GM23248 (cell line): ENCODE measurements around the gene TNFRSF6B. TPM values are rescaled to one million over a fixed set of nuclear protein-coding genes. Genes with fewer than 3 reads are reported as not detected.
"Not testable (repeated sequence)": the region's sequence is repeated elsewhere in the genome, so short reads cannot be mapped to it uniquely, and the experiment has no call there.

Experiments used
- DNase-seq: peaks from one replicate; pipeline ENCODE4 v3.0.0-alpha.2; 2015
- H2AFZ ChIP-seq: fragments of 200-600 bp; sonication (generic); 2 replicates; pipeline ENCODE4 v1.6.1; 2016; ENCODE audit warnings: antibody characterized with exemption
- H3F3A ChIP-seq: fragments of 200-600 bp; sonication (generic); 2 replicates; pipeline ENCODE4 v1.6.1; 2016; ENCODE audit warnings: mild to moderate bottlenecking, antibody characterized with exemption, mixed run types; ENCODE audit not compliant: insufficient read depth
- H3K27ac ChIP-seq: fragments of 200-600 bp; sonication (generic); 2 replicates; pipeline ENCODE4 v1.5.1; 2016; ENCODE audit warnings: mild to moderate bottlenecking
- H3K27me3 ChIP-seq: fragments of 200-600 bp; sonication (generic); replicated peaks from 2 replicates; pipeline ENCODE4 v1.6.1; 2016; ENCODE audit warnings: mild to moderate bottlenecking; ENCODE audit not compliant: insufficient read depth
- H3K36me3 ChIP-seq: fragments of 200-600 bp; sonication (generic); 2 replicates; pipeline ENCODE4 v1.6.1; 2016; ENCODE audit warnings: low read depth, mild to moderate bottlenecking
- H3K4me1 ChIP-seq: fragments of 200-600 bp; sonication (generic); 2 replicates; pipeline ENCODE4 v1.6.1; 2016; ENCODE audit warnings: mild to moderate bottlenecking; ENCODE audit not compliant: insufficient read depth
- H3K4me2 ChIP-seq: fragments of 200-600 bp; sonication (generic); one replicate; pipeline ENCODE4 v1.6.1; 2016; ENCODE audit warnings: mild to moderate bottlenecking; ENCODE audit not compliant: unreplicated experiment
- H3K4me3 ChIP-seq: fragments of 200-600 bp; sonication (generic); 2 replicates; pipeline ENCODE4 v1.5.1; 2016; ENCODE audit warnings: mild to moderate bottlenecking
- H3K79me2 ChIP-seq: fragments of 200-600 bp; sonication (generic); 2 replicates; pipeline ENCODE4 v1.6.1; 2016; ENCODE audit warnings: mild to moderate bottlenecking; ENCODE audit not compliant: insufficient read depth
- H3K9ac ChIP-seq: fragments of 200-600 bp; sonication (generic); 2 replicates; pipeline ENCODE4 v1.6.1; 2016; ENCODE audit warnings: mild to moderate bottlenecking
- H3K9me2 ChIP-seq: fragments of 200-600 bp; sonication (generic); 2 replicates; pipeline ENCODE4 v1.6.1; 2016; ENCODE audit warnings: mixed run types, mild to moderate bottlenecking, moderate library complexity; ENCODE audit not compliant: insufficient read depth
- H3K9me3 ChIP-seq: fragments of 200-600 bp; sonication (generic); one replicate; pipeline ENCODE4 v1.6.1; 2017; ENCODE audit warnings: low read depth
- H4K20me1 ChIP-seq: fragments of 200-600 bp; sonication (generic); 2 replicates; pipeline ENCODE4 v1.6.0; 2016; ENCODE audit not compliant: insufficient read depth
- EZH2 ChIP-seq: fragments of 200-600 bp; sonication (generic); IDR thresholded peaks from 2 replicates; pipeline ENCODE4 v1.6.1; 2018; ENCODE audit warnings: antibody characterized with exemption, mild to moderate bottlenecking; ENCODE audit not compliant: insufficient read depth, poor library complexity, severe bottlenecking
- EZH2phosphoT487 ChIP-seq: fragments of 200-600 bp; sonication (generic); IDR thresholded peaks from 2 replicates; pipeline ENCODE4 v1.6.1; 2018; ENCODE audit warnings: antibody characterized with exemption, moderate library complexity, mild to moderate bottlenecking, low read depth; ENCODE audit not compliant: insufficient read depth
- WGBS, 2 experiments: methylation state at CpG; one replicate each; pipeline ENCODE4 v1.1.6; 2015 to 2017; ENCODE audit warnings: low lambda C conversion rate in 2 of 2, low coverage in 1 of 2; ENCODE audit errors: missing lambda C conversion rate in 2 of 2; 5-methylcytosine and 5-hydroxymethylcytosine counted together
- in situ Hi-C: fragments of 300-500 bp; cut with MboI; formaldehyde crosslinking; loops from 2 replicates; pipeline ENCODE4 v1.15.0; 2020
- polyA plus RNA-seq: library from polyadenylated mRNA; unstranded; fragments of >200 nt; fragmentation: Nextera tagmentation; extraction: Ambion mirVana; gene quantifications from 2 replicates; pipeline ENCODE4 v1.2.1, GENCODE V29; 2016
- total RNA-seq: library from RNA; depleted of rRNA; stranded (reverse); fragments of >200 nt; shearing (Covaris generic); gene quantifications from 2 replicates; pipeline ENCODE4 v1.2.3, GENCODE V29; 2014

Gene TNFRSF6B
- total and polyA plus RNA-seq, 2 experiments from 2014 or later: 17.4 to 39.9 TPM

DNA sequence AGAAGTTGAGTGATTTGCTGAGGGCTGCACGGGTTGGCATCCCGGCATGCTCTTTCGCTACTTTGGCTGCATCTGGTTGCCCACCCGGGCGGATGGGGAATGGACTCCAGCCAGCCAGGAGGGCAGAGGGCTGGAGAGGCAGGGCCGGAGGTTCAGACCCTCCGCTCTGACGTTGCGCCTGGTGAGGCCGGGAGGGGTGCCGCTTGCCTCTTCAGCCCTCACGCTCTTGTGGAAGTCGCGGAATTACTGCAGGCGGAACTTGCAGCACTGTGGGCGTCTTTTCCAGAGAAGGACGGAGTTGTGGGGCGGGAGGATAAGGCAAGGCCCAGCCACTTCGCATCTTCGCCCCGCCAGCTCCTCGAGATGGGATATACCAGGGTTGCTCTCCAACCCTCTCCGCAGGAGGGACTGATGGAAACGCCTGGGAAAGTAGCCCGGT, 37.7 kb upstream of the TNFRSF6B start:
- Histone ChIP-seq H3K79me2 (peaks cover 43% of the 10 kb centered on the region), H4K20me1 (no peaks in the 10 kb centered on the region), H3K27ac (peak overlapping the region; percentile 75), H3K4me3 (peak overlapping the region; percentile 85), H3K4me1 (peaks cover 13% of the 10 kb centered on the region), H3K4me2 (peak overlapping the region; percentile 78), H3K9me2 (no peaks in the 10 kb centered on the region), H2AFZ (peak overlapping the region; percentile 81), H3K27me3 (no peaks in the 10 kb centered on the region), H3F3A (peaks cover 7% of the 10 kb centered on the region; the same call in 1 of the 2 replicates), H3K9ac (peak overlapping the region; percentile 88), H3K9me3 (no peaks in the 10 kb centered on the region), H3K36me3 (no peaks in the 10 kb centered on the region)
- DNase-seq: peak; percentile 81
- no peak for TF ChIP-seq EZH2phosphoT487
- no peak for TF ChIP-seq EZH2
- 0% methylated on average over 25 of the region's 25 CpGs for WGBS, 2 experiments
- in situ Hi-C loops: no loop called here

DNA sequence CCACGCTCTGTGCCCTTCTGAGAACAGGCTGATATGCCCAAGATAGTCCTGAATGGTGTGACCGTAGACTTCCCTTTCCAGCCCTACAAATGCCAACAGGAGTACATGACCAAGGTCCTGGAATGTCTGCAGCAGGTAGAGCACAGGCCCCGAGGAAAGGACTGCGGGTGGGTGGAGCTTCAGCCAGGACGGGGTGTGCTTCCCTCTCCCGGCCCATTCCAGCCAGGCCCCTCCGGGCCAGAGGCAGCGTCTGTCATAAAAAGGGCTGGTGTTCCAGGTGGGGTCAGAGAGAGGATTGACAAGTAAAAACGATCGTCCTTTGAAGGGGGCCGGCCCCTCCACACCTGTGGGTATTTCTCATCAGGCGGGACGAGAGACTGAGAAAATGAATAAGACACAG, 37.1 kb upstream of the TNFRSF6B start:
- Histone ChIP-seq H3K27me3 (no peaks in the 10 kb centered on the region), H3F3A (peaks cover 7% of the 10 kb centered on the region; the same call in 1 of the 2 replicates), H2AFZ (peak overlapping the region; percentile 81), H3K27ac (peak overlapping the region; percentile 75), H3K4me2 (peak overlapping the region; percentile 78), H4K20me1 (no peaks in the 10 kb centered on the region), H3K4me3 (peak overlapping the region; percentile 85), H3K4me1 (peaks cover 13% of the 10 kb centered on the region), H3K9me3 (no peaks in the 10 kb centered on the region), H3K79me2 (peaks cover 49% of the 10 kb centered on the region), H3K36me3 (no peaks in the 10 kb centered on the region), H3K9ac (peak overlapping the region; percentile 88), H3K9me2 (no peaks in the 10 kb centered on the region)
- no peak for TF ChIP-seq EZH2
- TF ChIP-seq EZH2phosphoT487: no peak
- in situ Hi-C loops: no loop called here
- WGBS, 2 experiments: 53 to 57% methylated on average over 13 of the region's 13 CpGs
- DNase-seq: peak; percentile 24

DNA sequence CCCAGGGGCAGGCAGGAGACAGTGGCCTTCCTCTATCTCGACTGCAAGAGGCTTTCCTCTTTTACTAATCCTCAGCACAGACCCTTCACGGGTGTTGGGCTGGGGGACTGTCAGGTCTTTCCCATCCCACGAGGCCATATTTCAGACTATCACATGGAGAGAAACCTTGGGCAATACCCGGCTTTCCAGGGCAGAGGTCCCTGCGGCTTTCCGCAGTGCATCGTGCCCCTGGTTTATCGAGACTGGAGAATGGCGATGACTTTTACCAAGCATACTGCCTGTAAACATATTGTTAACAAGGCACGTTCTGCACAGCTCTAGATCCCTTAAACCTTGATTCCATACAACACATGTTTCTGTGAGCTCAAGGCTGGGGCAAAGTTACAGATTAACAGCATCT, 36.3 kb upstream of the TNFRSF6B start:
- H3K79me2 ChIP-seq: peaks cover 55% of the 10 kb centered on the region
- H3K9ac ChIP-seq, in situ Hi-C loops, H2AFZ ChIP-seq, H3K36me3 ChIP-seq, DNase-seq, H3K9me2 ChIP-seq, H3K4me2 ChIP-seq, H3K27me3 ChIP-seq, H3F3A ChIP-seq, H4K20me1 ChIP-seq, H3K4me3 ChIP-seq, H3K9me3 ChIP-seq, H3K27ac ChIP-seq: not testable (repeated sequence)
- WGBS, 2 experiments: 86 to 92% methylated on average over 10 of the region's 10 CpGs
- H3K4me1 ChIP-seq: peaks cover 13% of the 10 kb centered on the region

DNA sequence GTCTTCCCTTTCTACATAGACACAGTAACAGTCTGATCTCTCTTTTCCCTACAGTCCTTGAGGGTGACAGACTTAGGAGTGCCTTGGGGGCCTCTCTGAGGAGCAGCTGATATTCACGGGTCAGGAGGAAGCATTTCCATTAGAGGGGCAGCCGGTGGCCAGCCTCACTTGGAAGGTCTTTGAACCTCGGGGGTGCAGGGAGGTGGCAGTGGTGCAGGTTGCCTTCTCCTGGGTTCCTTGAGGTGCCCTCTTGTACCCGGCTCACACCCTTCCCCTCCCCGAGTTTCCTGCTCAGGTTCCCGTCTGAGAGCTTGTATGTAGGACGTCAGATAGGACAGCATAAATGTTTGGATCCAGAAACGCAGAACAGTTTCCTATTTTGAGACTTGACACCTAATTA, 35.8 kb upstream of the TNFRSF6B start:
- WGBS, 2 experiments: 78 to 85% methylated on average over 8 of the region's 8 CpGs
- H3K79me2 ChIP-seq: peaks cover 55% of the 10 kb centered on the region

DNA sequence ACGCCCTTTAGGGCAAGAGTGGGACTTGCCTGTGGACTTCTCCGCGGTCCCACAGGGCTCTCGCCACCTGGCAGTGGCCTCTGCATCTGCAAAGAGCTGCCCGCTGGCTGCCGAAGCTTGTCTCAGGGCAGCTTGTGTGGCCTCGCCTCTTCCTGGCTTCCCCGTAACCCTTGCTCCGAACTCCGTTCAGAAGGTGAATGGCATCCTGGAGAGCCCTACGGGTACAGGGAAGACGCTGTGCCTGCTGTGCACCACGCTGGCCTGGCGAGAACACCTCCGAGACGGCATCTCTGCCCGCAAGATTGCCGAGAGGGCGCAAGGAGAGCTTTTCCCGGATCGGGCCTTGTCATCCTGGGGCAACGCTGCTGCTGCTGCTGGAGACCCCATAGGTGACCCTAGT, 35.3 kb upstream of the TNFRSF6B start:
- no peak for DNase-seq
- Histone ChIP-seq H4K20me1 (no peaks in the 10 kb centered on the region), H3K36me3 (no peaks in the 10 kb centered on the region), H3K4me1 (peaks cover 13% of the 10 kb centered on the region), H3K9me2 (no peaks in the 10 kb centered on the region), H3K4me3 (no peak overlapping the region), H3K9ac (no peak overlapping the region), H3K4me2 (no peak overlapping the region), H3K27ac (no peak overlapping the region), H3K9me3 (no peaks in the 10 kb centered on the region), H3F3A (peaks cover 7% of the 10 kb centered on the region; the same call in 1 of the 2 replicates), H3K79me2 (peaks cover 55% of the 10 kb centered on the region), H2AFZ (no peak overlapping the region), H3K27me3 (no peaks in the 10 kb centered on the region)
- TF ChIP-seq EZH2: no peak
- TF ChIP-seq EZH2phosphoT487: no peak
- in situ Hi-C loops: no loop called here
- WGBS, 2 experiments: 90 to 91% methylated on average over 22 of the region's 22 CpGs

More for the DNA sequence above, 35.8 kb upstream of the TNFRSF6B start:
- H3K36me3 ChIP-seq: no peaks in the 10 kb centered on the region
- no peaks in the 10 kb centered on the region for H3K9me3 ChIP-seq
- no peak overlapping the region for H3K27ac ChIP-seq
- in situ Hi-C loops: no loop called here
- H2AFZ ChIP-seq: no peak overlapping the region
- TF ChIP-seq EZH2phosphoT487 (no peak), EZH2 (no peak)
- H3K4me2 ChIP-seq: no peak overlapping the region
- no peak overlapping the region for H3K9ac ChIP-seq
- peaks cover 13% of the 10 kb centered on the region for H3K4me1 ChIP-seq
- H3F3A ChIP-seq: peaks cover 7% of the 10 kb centered on the region; the same call in 1 of the 2 replicates
- no peaks in the 10 kb centered on the region for H3K9me2 ChIP-seq
- no peak for DNase-seq
- no peak overlapping the region for H3K4me3 ChIP-seq
- H4K20me1 ChIP-seq: no peaks in the 10 kb centered on the region
- no peaks in the 10 kb centered on the region for H3K27me3 ChIP-seq
